Measurements from ENCODE around the gene XRCC1. TPM values are rescaled to one million over a fixed set of nuclear protein-coding genes. Genes with fewer than 3 reads are reported as not detected.
A peak's percentile ranks its signal among the peaks of the same experiment; 100 is the strongest.

The XRCC1 gene
- total RNA-seq, 2 experiments from 2014 or later = 27.2 to 35.9 TPM

DNA sequence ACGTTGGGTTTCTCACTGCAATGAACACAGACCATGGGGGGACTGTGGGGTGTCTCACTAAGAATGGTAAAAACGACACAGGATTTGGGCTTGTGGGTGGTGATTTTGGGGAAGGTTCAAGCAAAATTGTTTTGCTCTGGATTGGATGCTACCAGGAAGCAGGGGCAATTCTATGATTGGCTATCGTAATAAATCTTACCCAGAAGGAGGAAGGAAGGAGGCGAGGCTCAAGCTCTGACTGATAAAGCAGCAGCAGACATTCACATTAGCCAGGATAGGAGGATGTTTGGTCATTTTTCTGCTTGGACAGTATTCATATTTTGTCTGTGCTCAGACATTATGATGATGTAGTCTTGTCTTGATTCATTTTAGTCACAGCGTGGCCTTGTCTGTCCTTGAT lies 22.5 kb upstream of the XRCC1 start:
- H3K27ac ChIP-seq (ENCODE audit: low read depth, low read length, poor library complexity, severe bottlenecking) = peak overlapping the region; percentile 12
- H3K79me2 ChIP-seq (ENCODE audit: insufficient read depth, low read depth, low read length) = peaks cover 33% of the 10 kb centered on the region
- no TSS peak for BruUV-seq (replicated peaks)
- CTCF ChIA-PET (ENCODE audit: unreplicated experiment) = no interaction called here
- no peak for DNase-seq (ENCODE audit: low spot score)
- no peaks in the 10 kb centered on the region for H3K9me3 ChIP-seq (ENCODE audit: low read length)
- H4K20me1 ChIP-seq (ENCODE audit: insufficient read depth, low read length) = no peaks in the 10 kb centered on the region; the same call in 1 of the 2 replicates
- intact Hi-C loops (cut with micrococcal nuclease; ENCODE audit: unreplicated experiment) = loop anchor here (2.0 to 10.0 kb wide), 3 partner anchors 63 to 187 kb away; partner anchors contain the start of gene ZNF575
- POLR2A ChIA-PET = interaction anchor here (0.6 to 2.2 kb wide), 2 partner anchors 23 to 189 kb away, joined by 3 to 8 read pairs; partner anchors contain the start of gene XRCC1
- H2AFZ ChIP-seq (ENCODE audit: low read length) = no peak overlapping the region
- no peaks in the 10 kb centered on the region for H3K9me2 ChIP-seq (ENCODE audit: insufficient read depth, low read length)
- peaks cover 13% of the 10 kb centered on the region for H3K4me1 ChIP-seq (ENCODE audit: insufficient read depth, low read length, poor library complexity, severe bottlenecking)
- no peak for TF ChIP-seq EZH2phosphoT487 (IDR thresholded peaks at IDR 0.05; ENCODE audit: borderline replicate concordance, low read depth, low read length)
- TF ChIP-seq, protein P1, sequence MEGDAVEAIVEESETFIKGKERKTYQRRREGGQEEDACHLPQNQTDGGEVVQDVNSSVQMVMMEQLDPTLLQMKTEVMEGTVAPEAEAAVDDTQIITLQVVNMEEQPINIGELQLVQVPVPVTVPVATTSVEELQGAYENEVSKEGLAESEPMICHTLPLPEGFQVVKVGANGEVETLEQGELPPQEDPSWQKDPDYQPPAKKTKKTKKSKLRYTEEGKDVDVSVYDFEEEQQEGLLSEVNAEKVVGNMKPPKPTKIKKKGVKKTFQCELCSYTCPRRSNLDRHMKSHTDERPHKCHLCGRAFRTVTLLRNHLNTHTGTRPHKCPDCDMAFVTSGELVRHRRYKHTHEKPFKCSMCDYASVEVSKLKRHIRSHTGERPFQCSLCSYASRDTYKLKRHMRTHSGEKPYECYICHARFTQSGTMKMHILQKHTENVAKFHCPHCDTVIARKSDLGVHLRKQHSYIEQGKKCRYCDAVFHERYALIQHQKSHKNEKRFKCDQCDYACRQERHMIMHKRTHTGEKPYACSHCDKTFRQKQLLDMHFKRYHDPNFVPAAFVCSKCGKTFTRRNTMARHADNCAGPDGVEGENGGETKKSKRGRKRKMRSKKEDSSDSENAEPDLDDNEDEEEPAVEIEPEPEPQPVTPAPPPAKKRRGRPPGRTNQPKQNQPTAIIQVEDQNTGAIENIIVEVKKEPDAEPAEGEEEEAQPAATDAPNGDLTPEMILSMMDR (conservative IDR thresholded peaks at IDR 0.05; ENCODE audit: low read length) = no peak
- peak overlapping the region; percentile 94 for H3K4me2 ChIP-seq (ENCODE audit: low read length)
- H3K4me3 ChIP-seq (ENCODE audit: low read depth, low read length, poor library complexity, severe bottlenecking) = peak overlapping the region; percentile 86
- peaks cover 53% of the 10 kb centered on the region for H3K36me3 ChIP-seq (ENCODE audit: insufficient read depth, low read length)

DNA sequence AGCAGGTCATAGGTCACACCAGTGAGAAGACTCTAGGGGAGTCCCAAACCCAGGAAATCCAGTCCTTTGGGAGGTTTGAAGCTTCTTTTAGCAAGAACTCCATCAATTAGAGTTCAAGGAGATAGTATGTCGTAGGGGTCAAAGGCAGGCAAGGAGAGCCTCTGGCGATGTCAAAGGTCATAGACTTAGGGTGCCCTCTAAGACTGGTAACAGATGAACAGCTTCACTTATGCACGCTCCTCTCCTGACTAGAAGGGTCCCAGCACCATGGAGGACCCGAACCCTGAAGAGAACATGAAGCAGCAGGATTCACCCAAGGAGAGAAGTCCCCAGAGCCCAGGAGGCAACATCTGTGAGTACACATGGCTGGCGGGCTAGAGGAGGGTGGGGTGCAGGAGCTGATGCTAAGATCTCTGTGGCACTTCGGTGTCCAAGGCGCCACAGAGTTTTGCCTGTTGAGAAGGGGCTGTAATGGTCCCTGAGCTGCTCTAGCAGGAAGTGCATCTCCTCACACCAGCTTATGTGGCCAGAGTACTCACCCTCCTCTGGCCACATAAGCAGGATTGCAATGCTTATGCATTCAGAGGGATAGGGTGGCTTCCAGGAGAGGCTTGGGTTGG lies 21.6 kb upstream of the XRCC1 start:
- BruUV-seq (replicated peaks) = no TSS peak
- H3K27ac ChIP-seq (ENCODE audit: low read depth, low read length, poor library complexity, severe bottlenecking) = peak overlapping the region; percentile 77
- intact Hi-C loops (cut with micrococcal nuclease; ENCODE audit: unreplicated experiment) = loop anchor here (1.0 to 10.0 kb wide), 4 partner anchors 22 to 188 kb away; partner anchors contain the start of genes PINLYP, XRCC1 and ZNF575
- CTCF ChIA-PET (ENCODE audit: unreplicated experiment) = no interaction called here
- peak overlapping the region; percentile 86 for H3K4me3 ChIP-seq (ENCODE audit: low read depth, low read length, poor library complexity, severe bottlenecking)
- TF ChIP-seq, protein P1 (conservative IDR thresholded peaks at IDR 0.05; ENCODE audit: low read length) = no peak
- TF ChIP-seq EZH2phosphoT487 (IDR thresholded peaks at IDR 0.05; ENCODE audit: borderline replicate concordance, low read depth, low read length) = no peak
- H3K4me1 ChIP-seq (ENCODE audit: insufficient read depth, low read length, poor library complexity, severe bottlenecking) = peaks cover 13% of the 10 kb centered on the region
- peak; percentile 27 for DNase-seq (ENCODE audit: low spot score)
- H2AFZ ChIP-seq (ENCODE audit: low read length) = peak overlapping the region; percentile 56
- H3K4me2 ChIP-seq (ENCODE audit: low read length) = peak overlapping the region; percentile 94
- no peaks in the 10 kb centered on the region; the same call in 1 of the 2 replicates for H4K20me1 ChIP-seq (ENCODE audit: insufficient read depth, low read length)
- no peaks in the 10 kb centered on the region for H3K9me3 ChIP-seq (ENCODE audit: low read length)
- POLR2A ChIA-PET = interaction anchor here (0.5 to 2.2 kb wide), 2 partner anchors 22 kb away, joined by 8 to 9 read pairs; partner anchors contain the start of gene XRCC1
- peaks cover 33% of the 10 kb centered on the region for H3K79me2 ChIP-seq (ENCODE audit: insufficient read depth, low read depth, low read length)
- H3K36me3 ChIP-seq (ENCODE audit: insufficient read depth, low read length) = peaks cover 44% of the 10 kb centered on the region
- no peaks in the 10 kb centered on the region for H3K9me2 ChIP-seq (ENCODE audit: insufficient read depth, low read length)

Data from OCI-LY7 (cell line).